ENCODE measurements around the gene DPP3.

DNA sequence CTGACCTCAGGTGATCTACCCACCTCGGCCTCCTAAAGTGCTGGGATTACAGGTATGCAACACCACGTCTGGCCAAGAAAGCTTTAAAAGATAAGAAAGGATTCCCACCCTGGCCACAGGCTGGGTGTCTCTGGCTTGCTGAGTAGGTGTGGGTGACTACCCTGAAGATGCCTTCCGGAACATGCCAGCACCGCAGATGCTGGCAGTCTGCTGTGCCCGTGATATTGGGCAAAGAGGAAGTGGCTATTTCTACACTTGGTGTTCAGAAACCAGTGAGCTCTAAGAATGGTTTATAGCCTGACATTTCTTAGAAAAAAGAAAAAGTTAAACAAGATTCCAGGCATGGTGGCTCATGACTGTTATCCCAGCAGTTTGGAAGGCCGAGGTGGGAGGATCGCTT, 47.6 kb upstream of the DPP3 start:
- TF ChIP-seq POLR2A (IDR thresholded peaks at IDR 0.05; ENCODE audit: low read depth, low read length) (no peak), MXI1 (IDR thresholded peaks at IDR 0.05; ENCODE audit: borderline replicate concordance, low read depth, low read length) (no peak), MAFK (IDR thresholded peaks at IDR 0.05; ENCODE audit: low read depth, low read length) (no peak), BHLHE40 (IDR thresholded peaks at IDR 0.05; ENCODE audit: low read depth, low read length) (no peak), RFX5 (IDR thresholded peaks at IDR 0.05; ENCODE audit: low read depth, low read length) (no peak), RAD21 (IDR thresholded peaks at IDR 0.05; ENCODE audit: low read length) (no peak)
- TF ChIP-seq, protein P1, sequence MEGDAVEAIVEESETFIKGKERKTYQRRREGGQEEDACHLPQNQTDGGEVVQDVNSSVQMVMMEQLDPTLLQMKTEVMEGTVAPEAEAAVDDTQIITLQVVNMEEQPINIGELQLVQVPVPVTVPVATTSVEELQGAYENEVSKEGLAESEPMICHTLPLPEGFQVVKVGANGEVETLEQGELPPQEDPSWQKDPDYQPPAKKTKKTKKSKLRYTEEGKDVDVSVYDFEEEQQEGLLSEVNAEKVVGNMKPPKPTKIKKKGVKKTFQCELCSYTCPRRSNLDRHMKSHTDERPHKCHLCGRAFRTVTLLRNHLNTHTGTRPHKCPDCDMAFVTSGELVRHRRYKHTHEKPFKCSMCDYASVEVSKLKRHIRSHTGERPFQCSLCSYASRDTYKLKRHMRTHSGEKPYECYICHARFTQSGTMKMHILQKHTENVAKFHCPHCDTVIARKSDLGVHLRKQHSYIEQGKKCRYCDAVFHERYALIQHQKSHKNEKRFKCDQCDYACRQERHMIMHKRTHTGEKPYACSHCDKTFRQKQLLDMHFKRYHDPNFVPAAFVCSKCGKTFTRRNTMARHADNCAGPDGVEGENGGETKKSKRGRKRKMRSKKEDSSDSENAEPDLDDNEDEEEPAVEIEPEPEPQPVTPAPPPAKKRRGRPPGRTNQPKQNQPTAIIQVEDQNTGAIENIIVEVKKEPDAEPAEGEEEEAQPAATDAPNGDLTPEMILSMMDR (conservative IDR thresholded peaks at IDR 0.05; ENCODE audit: low read depth, low read length) = no peak

Data from IMR-90 (cell line).